ENCODE data around the gene ZKSCAN3. TPM values are rescaled to one million over a fixed set of nuclear protein-coding genes. Genes with fewer than 3 reads are reported as not detected.

ZKSCAN3 gene
- total and polyA plus RNA-seq, 10 of the 15 experiments (the other 5 are each of a cell fraction or from before 2014, with no cell fraction given) = 0.86 to 4.3 (median 3.1) TPM

DNA sequence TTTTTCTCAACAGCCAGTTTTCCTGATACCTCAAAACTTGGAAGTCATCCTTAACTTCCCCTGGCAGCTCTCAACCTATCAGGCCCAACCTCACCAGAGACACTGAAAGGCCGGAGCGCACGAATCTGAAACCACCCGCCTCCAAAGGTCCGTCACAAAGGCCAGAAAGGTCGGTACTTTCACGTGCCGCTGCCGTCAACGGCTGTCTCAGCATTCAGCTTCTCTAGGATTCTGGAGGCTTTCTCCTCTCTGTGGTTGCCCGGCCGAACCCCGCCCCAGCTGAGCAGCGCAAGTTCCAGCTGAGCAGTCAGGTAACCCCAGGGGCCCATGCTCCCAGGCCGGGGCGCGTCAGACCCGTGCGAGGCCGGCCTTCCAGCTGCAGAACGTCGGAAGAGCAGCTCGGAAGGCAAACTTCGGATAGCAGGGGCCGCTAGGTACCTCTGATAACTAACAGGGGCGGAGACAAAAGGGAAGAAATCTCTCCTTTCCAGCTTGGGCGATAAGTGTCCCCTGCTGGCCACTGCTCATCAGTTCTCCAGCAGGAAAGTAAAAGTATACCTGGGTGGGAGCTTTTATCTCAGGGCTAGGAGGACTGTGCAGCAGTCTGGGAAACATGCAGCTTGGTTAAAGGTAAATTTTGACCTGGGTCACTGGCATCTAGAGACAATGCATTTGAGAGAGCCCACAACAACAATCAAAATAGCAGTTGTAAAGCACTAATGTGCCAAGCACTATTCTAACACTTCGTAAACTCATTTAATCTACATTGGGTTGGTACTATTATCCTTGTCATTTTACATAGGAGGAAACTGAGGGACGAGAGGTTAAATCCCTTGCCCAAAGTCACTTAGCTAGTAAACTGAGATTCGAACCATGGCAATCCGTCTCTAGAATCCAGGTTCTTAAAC is 33.7 kb downstream of the ZKSCAN3 start (continued):
- TF ChIP-seq, protein P1, sequence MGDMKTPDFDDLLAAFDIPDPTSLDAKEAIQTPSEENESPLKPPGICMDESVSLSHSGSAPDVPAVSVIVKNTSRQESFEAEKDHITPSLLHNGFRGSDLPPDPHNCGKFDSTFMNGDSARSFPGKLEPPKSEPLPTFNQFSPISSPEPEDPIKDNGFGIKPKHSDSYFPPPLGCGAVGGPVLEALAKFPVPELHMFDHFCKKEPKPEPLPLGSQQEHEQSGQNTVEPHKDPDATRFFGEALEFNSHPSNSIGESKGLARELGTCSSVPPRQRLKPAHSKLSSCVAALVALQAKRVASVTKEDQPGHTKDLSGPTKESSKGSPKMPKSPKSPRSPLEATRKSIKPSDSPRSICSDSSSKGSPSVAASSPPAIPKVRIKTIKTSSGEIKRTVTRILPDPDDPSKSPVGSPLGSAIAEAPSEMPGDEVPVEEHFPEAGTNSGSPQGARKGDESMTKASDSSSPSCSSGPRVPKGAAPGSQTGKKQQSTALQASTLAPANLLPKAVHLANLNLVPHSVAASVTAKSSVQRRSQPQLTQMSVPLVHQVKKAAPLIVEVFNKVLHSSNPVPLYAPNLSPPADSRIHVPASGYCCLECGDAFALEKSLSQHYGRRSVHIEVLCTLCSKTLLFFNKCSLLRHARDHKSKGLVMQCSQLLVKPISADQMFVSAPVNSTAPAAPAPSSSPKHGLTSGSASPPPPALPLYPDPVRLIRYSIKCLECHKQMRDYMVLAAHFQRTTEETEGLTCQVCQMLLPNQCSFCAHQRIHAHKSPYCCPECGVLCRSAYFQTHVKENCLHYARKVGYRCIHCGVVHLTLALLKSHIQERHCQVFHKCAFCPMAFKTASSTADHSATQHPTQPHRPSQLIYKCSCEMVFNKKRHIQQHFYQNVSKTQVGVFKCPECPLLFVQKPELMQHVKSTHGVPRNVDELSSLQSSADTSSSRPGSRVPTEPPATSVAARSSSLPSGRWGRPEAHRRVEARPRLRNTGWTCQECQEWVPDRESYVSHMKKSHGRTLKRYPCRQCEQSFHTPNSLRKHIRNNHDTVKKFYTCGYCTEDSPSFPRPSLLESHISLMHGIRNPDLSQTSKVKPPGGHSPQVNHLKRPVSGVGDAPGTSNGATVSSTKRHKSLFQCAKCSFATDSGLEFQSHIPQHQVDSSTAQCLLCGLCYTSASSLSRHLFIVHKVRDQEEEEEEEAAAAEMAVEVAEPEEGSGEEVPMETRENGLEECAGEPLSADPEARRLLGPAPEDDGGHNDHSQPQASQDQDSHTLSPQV (IDR thresholded peaks at IDR 0.05) = 0 out of 2 replicates have a peak, but pooled peaks have one; percentile 46
- TF ChIP-seq CREB1 (IDR thresholded peaks at IDR 0.05; ENCODE audit: low read depth) = peak; percentile 88
- no peak for TF ChIP-seq CEBPB (IDR thresholded peaks at IDR 0.05; ENCODE audit: borderline replicate concordance in 1 of 2, low read depth in 2 of 2, low read length in 2 of 2)
- TF ChIP-seq PML (IDR thresholded peaks at IDR 0.05; ENCODE audit: low read length) = no peak; the same call in 1 of the 2 replicates
- TF ChIP-seq, protein P2, sequence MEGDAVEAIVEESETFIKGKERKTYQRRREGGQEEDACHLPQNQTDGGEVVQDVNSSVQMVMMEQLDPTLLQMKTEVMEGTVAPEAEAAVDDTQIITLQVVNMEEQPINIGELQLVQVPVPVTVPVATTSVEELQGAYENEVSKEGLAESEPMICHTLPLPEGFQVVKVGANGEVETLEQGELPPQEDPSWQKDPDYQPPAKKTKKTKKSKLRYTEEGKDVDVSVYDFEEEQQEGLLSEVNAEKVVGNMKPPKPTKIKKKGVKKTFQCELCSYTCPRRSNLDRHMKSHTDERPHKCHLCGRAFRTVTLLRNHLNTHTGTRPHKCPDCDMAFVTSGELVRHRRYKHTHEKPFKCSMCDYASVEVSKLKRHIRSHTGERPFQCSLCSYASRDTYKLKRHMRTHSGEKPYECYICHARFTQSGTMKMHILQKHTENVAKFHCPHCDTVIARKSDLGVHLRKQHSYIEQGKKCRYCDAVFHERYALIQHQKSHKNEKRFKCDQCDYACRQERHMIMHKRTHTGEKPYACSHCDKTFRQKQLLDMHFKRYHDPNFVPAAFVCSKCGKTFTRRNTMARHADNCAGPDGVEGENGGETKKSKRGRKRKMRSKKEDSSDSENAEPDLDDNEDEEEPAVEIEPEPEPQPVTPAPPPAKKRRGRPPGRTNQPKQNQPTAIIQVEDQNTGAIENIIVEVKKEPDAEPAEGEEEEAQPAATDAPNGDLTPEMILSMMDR (IDR thresholded peaks at IDR 0.05 in 2 of 3, conservative IDR thresholded peaks at IDR 0.05 in 1 of 3; ENCODE audit: control insufficient read depth in 2 of 3, extremely low read depth in 1 of 3, insufficient read depth in 1 of 3, low read depth in 3 of 3, low read length in 3 of 3) = peak; percentile 41 to 47 (median 42); a peak in 5 of 6 replicates
- TF ChIP-seq SRF (IDR thresholded peaks at IDR 0.05; ENCODE audit: low read depth in 2 of 2, low read length in 2 of 2) = no peak
- TF ChIP-seq ZSCAN29 (IDR thresholded peaks at IDR 0.05) = no peak
- 0 out of 2 replicates have a peak, but pooled peaks have one; percentile 44 for TF ChIP-seq CHD1 (IDR thresholded peaks at IDR 0.05; ENCODE audit: low read depth, low read length)
- 0 out of 2 replicates have a peak, but pooled peaks have one; percentile 30 for TF ChIP-seq EED (IDR thresholded peaks at IDR 0.05; ENCODE audit: low read depth)
- peak; percentile 65 for TF ChIP-seq NR2C1 (IDR thresholded peaks at IDR 0.05)
- peak; percentile 77 for TF ChIP-seq POLR2AphosphoS5 (IDR thresholded peaks at IDR 0.05; ENCODE audit: low read length)
- peak; percentile 100 for TF ChIP-seq BHLHE40 (IDR thresholded peaks at IDR 0.05; ENCODE audit: borderline replicate concordance in 1 of 2, low read depth in 2 of 2, low read length in 1 of 2)
- peak; percentile 89 for TF ChIP-seq HDGF (IDR thresholded peaks at IDR 0.05)
- TF ChIP-seq ZNF274 (IDR thresholded peaks at IDR 0.05; ENCODE audit: insufficient read depth, insufficient read length) = no peak
- TF ChIP-seq NFIC (IDR thresholded peaks at IDR 0.05; ENCODE audit: low read depth, low read length) = no peak
- peak; percentile 43 for TF ChIP-seq SP1 (IDR thresholded peaks at IDR 0.05; ENCODE audit: low read depth, low read length)
- TF ChIP-seq, protein P3, sequence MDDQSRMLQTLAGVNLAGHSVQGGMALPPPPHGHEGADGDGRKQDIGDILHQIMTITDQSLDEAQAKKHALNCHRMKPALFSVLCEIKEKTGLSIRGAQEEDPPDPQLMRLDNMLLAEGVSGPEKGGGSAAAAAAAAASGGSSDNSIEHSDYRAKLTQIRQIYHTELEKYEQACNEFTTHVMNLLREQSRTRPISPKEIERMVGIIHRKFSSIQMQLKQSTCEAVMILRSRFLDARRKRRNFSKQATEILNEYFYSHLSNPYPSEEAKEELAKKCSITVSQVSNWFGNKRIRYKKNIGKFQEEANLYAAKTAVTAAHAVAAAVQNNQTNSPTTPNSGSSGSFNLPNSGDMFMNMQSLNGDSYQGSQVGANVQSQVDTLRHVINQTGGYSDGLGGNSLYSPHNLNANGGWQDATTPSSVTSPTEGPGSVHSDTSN (IDR thresholded peaks at IDR 0.05; ENCODE audit: insufficient replicate concordance, low read depth, low read length) = no peak
- peak; percentile 66 for TF ChIP-seq POLR2A (IDR thresholded peaks at IDR 0.05; ENCODE audit: low read depth, low read length)
- TF ChIP-seq SMAD1 (IDR thresholded peaks at IDR 0.05; ENCODE audit: low read depth, partially characterized antibody) = no peak
- no peak for TF ChIP-seq SMAD5 (IDR thresholded peaks at IDR 0.05; ENCODE audit: low read depth)
- 0 out of 2 replicates have a peak, but pooled peaks have one; percentile 42 for TF ChIP-seq RCOR1 (conservative IDR thresholded peaks at IDR 0.05; ENCODE audit: low read depth, low read length)
- 0 out of 2 replicates have a peak, but pooled peaks have one; percentile 10 for TF ChIP-seq NRF1 (conservative IDR thresholded peaks at IDR 0.05; ENCODE audit: low read depth, low read length)
- TF ChIP-seq GABPA (IDR thresholded peaks at IDR 0.05; ENCODE audit: low read depth) = peak; percentile 58; the same call in 1 of the 2 replicates
- TF ChIP-seq IRF4 (IDR thresholded peaks at IDR 0.05; ENCODE audit: low read depth, low read length) = peak; percentile 67; the same call in 1 of the 2 replicates

All from GM12878 (cell line).